Stimulated activated naive B cell treated with anti-CD40 and anti-IgM and Interleukin-4, amounts not matched to agents 10 μg/mL and 1 μg/mL and 100 μg/mL, for 72 hours (primary cell): Measurements from ENCODE around the gene ZCCHC17.

Experiments
- ATAC-seq, 2 donors: fragments of 150-1000 bp; cut with Tn5 transposase; replicated peaks; 2 replicates each; pipeline ENCODE4 v1.10.0; 2021; ENCODE audit warnings: moderate library complexity in 1 of 2
- DNase-seq: peaks from one replicate; pipeline ENCODE4 v3.0.0; 2021
- H3K27ac Mint-ChIP-seq: one replicate; pipeline ENCODE4 v1.8.0; 2022; ENCODE audit warnings: mild to moderate bottlenecking, mixed read lengths
- H3K27me3 Mint-ChIP-seq, 2 donors: one replicate each; pipeline ENCODE4 v1.8.0; 2022; ENCODE audit warnings: mixed read lengths in 2 of 2
- H3K36me3 Mint-ChIP-seq, 2 donors: one replicate each; pipeline ENCODE4 v1.8.0; 2022; ENCODE audit warnings: mixed read lengths in 2 of 2, mild to moderate bottlenecking in 1 of 2
- H3K4me1 Mint-ChIP-seq, 2 donors: one replicate each; pipeline ENCODE4 v1.8.0; 2022; ENCODE audit warnings: mixed read lengths in 2 of 2, mild to moderate bottlenecking in 1 of 2
- H3K4me3 Mint-ChIP-seq, 2 donors: one replicate each; pipeline ENCODE4 v1.8.0; 2022; ENCODE audit warnings: mild to moderate bottlenecking in 2 of 2, mixed read lengths in 2 of 2, moderate library complexity in 1 of 2
- H3K9me3 Mint-ChIP-seq, 2 donors: one replicate each; pipeline ENCODE4 v1.8.0; 2022; ENCODE audit warnings: mixed read lengths in 2 of 2, mild to moderate bottlenecking in 1 of 2

ZCCHC17 gene

DNA sequence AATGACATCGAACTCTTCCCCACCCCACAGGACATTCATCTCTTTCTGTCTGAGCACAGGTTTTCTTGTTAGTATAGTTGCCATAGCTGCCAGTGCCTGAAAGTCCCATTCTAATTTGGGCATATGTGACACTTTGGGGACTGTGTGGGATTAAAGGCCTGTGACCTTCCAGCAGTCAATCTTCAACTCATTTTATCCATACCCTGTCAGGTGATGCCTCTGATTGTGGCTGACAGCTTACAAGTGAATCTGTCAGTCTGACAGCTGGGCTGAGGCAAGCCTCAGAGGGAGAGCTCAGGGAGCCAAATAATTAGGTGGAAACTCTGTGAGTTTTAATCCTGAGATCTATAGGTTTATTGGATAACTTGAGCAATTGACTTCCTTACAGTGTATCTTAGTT, 29.6 kb downstream of the ZCCHC17 start:
- Mint-ChIP-seq H3K4me1 (no peaks in the 10 kb centered on the region), H3K36me3 (peaks cover 16 to 20% of the 10 kb centered on the region in 2 donors), H3K27ac (no peak overlapping the region), H3K27me3 (no peaks in the 10 kb centered on the region), H3K4me3 (no peak overlapping the region), H3K9me3 (no peaks in the 10 kb centered on the region)
- ATAC-seq: peak; percentile 34 to 55
- DNase-seq: no peak

DNA sequence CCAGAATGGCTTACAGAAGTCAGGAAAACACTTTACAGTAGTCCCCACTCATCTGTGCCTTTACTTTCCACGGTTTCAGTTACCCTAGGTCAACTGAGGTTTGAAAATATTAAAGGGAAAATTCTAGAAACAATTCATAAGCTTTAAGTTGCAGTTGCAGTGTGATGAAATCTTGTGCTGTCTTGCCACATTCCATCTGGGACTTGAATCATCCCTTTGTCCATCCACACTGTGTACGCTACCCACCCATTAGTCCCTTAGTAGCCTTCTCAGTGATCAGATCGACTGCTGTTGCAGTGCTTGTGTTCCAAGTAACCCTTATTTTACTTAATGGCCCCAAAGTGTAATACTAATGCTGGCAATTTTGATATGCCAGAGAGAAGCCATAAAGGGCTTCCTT, 30.5 kb downstream of the ZCCHC17 start:
- Mint-ChIP-seq H3K27me3 (no peaks in the 10 kb centered on the region), H3K27ac (no peak overlapping the region), H3K4me1 (no peaks in the 10 kb centered on the region), H3K36me3 (peaks cover 12 to 20% of the 10 kb centered on the region in 2 donors), H3K9me3 (no peaks in the 10 kb centered on the region), H3K4me3 (no peak overlapping the region)
- ATAC-seq (no peak), DNase-seq (no peak)

DNA sequence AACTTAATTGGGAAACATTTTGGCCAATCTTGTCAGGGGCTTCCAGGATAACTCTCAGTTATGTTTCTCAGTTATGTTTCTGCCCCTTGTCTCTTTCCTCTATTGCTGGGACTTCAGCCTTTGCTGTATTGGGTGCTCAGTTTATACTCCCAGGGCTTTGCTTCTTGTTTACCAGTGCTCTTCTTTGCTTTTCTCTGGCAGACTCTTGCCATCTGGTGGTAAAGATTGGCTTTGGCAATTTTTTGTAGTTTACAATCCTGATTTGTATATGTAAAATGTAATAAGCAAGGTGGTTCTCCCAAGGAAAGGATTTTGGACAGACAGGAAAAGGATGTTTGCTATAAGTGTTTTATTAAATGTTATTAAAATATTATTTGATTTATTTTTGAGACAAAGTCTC, 38.2 kb downstream of the ZCCHC17 start:
- no peak overlapping the region for H3K4me3 Mint-ChIP-seq
- peaks cover 0 to 5% of the 10 kb centered on the region in 2 donors for H3K4me1 Mint-ChIP-seq

DNA sequence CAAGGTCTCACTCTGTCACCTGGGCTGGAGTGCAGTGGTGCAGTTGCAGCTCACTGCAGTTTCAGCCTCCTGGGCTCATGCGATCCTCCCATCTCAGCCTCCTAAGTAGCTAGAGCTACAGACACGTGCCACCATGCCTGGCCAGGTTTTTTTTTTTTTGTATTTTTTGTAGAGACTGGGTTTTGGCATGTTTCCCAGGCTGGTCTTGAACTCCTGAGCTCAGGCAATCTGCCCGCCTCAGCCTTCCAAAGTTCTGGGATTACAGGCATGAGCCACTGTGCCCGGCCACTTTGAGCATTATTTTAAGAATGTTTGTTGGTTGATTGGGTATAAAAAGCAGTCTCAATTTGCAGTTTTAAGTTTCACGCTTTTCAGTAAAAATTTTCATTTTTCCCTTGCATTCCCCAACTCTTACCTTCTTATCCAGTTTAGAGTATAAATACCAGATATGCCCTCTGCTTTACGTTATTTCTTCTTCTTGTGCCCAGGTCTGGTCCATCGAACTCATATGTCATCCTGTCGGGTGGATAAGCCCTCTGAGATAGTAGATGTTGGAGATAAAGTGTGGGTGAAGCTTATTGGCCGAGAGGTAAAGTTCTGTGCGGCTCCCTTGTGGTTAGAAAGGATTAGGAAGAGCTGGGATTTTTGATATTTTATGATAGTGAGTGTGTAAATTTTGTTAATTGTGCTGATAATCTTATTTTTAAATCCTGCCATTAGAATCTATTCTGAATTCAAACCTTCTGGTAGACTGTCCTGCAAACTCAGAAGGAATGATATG, 40.0 kb downstream of the ZCCHC17 start:
- H3K36me3 Mint-ChIP-seq: peaks cover 13 to 18% of the 10 kb centered on the region in 2 donors
- DNase-seq (no peak), ATAC-seq (no peak)
- H3K27me3 Mint-ChIP-seq: no peaks in the 10 kb centered on the region
- H3K4me3 Mint-ChIP-seq: no peak overlapping the region
- H3K4me1 Mint-ChIP-seq: peaks cover 0 to 5% of the 10 kb centered on the region in 2 donors
- H3K9me3 Mint-ChIP-seq: no peaks in the 10 kb centered on the region
- no peak overlapping the region for H3K27ac Mint-ChIP-seq

More for the DNA sequence above, 38.2 kb downstream of the ZCCHC17 start:
- peaks cover 15 to 29% of the 10 kb centered on the region in 2 donors for H3K36me3 Mint-ChIP-seq
- ATAC-seq (no peak), DNase-seq (no peak)
- H3K27ac Mint-ChIP-seq: no peak overlapping the region
- H3K9me3 Mint-ChIP-seq: no peaks in the 10 kb centered on the region
- H3K27me3 Mint-ChIP-seq: no peaks in the 10 kb centered on the region

DNA sequence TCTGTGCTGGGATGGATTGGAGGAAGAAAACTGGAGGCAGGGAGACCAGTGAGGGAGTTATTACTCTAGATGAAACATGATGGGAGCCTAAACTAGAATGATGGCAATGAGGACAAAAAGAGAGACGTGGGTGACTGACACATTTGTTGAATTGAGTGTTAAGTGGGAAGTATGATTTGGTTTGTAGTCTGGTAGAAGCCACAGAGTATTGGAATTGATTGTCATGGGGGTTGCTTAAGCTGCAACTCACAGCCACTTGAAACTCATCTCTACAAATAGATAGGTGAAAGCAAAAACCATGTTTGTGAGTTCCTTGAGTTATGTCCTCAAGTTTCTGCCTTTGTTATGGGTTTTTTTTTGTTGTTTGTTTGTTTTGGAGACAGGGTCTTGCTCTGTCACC, 47.7 kb downstream of the ZCCHC17 start:
- Mint-ChIP-seq H3K9me3 (no peaks in the 10 kb centered on the region), H3K27ac (no peak overlapping the region), H3K36me3 (peaks cover 15 to 33% of the 10 kb centered on the region in 2 donors), H3K27me3 (no peaks in the 10 kb centered on the region), H3K4me1 (peaks cover 4 to 10% of the 10 kb centered on the region in 2 donors), H3K4me3 (no peak overlapping the region)
- no peak for DNase-seq
- no peak for ATAC-seq

DNA sequence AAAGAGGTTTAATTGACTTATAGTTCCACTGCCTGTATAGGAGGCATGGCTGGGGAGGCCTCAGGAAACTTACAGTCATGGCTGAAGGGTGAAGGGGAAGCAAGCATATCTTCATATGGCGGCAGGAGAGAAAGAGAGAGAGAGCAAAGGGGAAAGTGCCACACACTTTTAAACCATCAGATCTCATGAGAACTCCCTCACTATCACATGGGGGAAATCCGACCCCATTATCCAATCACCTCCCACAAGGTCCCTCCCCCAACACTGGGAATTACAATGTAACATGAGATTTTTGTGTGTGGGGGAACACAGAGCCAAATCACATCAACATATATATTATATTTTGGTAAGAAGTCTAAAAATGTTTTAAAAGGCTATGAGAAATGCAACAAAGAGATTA, 48.8 kb downstream of the ZCCHC17 start:
- peaks cover 16 to 31% of the 10 kb centered on the region in 2 donors for H3K36me3 Mint-ChIP-seq
- no peak overlapping the region for H3K4me3 Mint-ChIP-seq
- H3K4me1 Mint-ChIP-seq: peaks cover 4 to 10% of the 10 kb centered on the region in 2 donors
- DNase-seq: no peak
- ATAC-seq: no peak
- no peaks in the 10 kb centered on the region for H3K27me3 Mint-ChIP-seq
- H3K27ac Mint-ChIP-seq: no peak overlapping the region
- no peaks in the 10 kb centered on the region for H3K9me3 Mint-ChIP-seq

DNA sequence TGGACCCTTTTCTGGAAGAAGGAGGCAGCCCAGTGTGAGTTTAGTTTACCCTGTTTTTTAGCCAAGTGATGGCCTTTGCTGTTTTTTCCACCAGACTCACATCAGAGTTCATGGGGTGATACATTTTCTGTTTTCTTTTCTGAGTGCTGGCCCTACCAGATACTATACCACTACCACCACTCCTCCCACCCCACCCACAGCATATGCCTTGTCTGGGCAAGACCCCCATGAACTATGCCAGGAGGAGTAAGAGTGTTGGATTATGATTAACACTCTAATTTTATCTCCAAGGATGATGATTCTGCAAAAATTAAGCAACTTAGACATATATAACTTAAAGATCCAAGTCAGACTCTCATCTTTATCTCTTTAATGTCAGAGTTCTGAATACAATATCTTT, 50.0 kb downstream of the ZCCHC17 start:
- Mint-ChIP-seq H3K27me3 (no peaks in the 10 kb centered on the region), H3K4me1 (peaks cover 4 to 10% of the 10 kb centered on the region in 2 donors), H3K36me3 (peaks cover 24 to 41% of the 10 kb centered on the region in 2 donors), H3K27ac (no peak overlapping the region), H3K9me3 (no peaks in the 10 kb centered on the region), H3K4me3 (no peak overlapping the region)
- ATAC-seq (no peak), DNase-seq (no peak)

DNA sequence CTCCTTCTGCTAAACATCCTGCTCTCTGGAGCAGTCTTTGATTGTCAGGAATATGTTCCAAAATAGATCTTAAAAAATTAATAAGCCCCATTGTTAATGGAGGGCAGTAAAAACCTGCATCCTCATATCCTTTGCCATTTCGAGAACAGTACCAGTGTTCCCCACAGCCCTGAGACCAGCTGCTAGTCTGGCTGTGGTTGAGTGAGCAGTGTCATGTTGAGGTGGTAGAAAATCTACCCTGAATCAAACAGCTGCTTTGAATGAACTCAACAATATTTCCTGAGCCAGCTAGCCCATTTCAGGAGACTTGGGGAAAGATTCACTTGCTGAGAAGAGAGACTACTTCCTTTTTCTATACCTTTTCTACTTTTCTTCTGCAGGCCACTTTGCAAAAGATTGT, 51.6 kb downstream of the ZCCHC17 start:
- Mint-ChIP-seq H3K9me3 (no peaks in the 10 kb centered on the region), H3K27ac (peak overlapping the region; percentile 9), H3K36me3 (peaks cover 26 to 46% of the 10 kb centered on the region in 2 donors), H3K4me3 (no peak overlapping the region), H3K27me3 (no peaks in the 10 kb centered on the region), H3K4me1 (peaks cover 4 to 10% of the 10 kb centered on the region in 2 donors)
- DNase-seq: no peak
- ATAC-seq: peak; percentile 64 to 79

DNA sequence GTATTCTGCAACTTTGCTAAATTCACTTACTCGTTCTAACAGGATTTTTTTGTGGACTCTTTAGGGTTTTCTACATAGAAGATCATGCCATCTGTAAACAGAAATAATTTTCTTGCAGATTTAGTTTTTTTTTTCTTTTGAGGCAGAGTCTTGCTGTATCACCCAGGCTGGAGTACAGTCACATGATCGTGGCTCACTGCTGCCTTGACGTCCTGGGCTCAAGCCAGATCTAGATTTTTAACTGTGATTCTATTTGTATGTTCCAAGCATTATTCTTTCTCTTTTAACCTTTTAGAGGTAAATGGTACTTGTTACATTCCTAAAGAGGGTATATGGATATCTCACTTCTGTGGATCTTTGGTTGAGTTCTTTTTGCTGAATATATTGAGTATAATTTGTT, 57.5 kb downstream of the ZCCHC17 start:
- no peak overlapping the region for H3K27ac Mint-ChIP-seq
- H3K36me3 Mint-ChIP-seq: peaks cover 51 to 52% of the 10 kb centered on the region in 2 donors
- no peak overlapping the region for H3K4me3 Mint-ChIP-seq
- H3K4me1 Mint-ChIP-seq: no peaks in the 10 kb centered on the region
- DNase-seq (no peak), ATAC-seq (no peak)
- H3K27me3 Mint-ChIP-seq: no peaks in the 10 kb centered on the region
- no peaks in the 10 kb centered on the region for H3K9me3 Mint-ChIP-seq

DNA sequence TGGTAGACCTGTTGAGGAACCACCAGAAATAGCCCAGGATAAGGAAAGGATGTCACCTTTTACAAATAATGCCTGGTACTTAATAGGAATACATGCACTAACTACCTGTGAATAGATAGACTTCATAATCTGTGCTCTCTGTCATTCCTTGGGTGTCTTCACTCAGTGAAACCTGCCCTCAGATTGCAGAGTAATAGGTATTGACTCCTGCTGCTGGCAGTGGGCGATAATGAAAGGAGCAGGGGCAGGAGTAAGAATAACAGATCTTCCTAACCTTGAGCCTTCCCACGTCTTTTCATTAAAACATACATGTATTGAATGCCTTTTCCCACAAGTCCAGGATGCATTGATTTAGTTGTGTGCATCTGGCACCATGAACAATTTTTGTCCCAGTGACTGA, 59.6 kb downstream of the ZCCHC17 start:
- H3K27me3 Mint-ChIP-seq: no peaks in the 10 kb centered on the region
- H3K36me3 Mint-ChIP-seq: peaks cover 42 to 51% of the 10 kb centered on the region in 2 donors
- no peak for ATAC-seq

DNA sequence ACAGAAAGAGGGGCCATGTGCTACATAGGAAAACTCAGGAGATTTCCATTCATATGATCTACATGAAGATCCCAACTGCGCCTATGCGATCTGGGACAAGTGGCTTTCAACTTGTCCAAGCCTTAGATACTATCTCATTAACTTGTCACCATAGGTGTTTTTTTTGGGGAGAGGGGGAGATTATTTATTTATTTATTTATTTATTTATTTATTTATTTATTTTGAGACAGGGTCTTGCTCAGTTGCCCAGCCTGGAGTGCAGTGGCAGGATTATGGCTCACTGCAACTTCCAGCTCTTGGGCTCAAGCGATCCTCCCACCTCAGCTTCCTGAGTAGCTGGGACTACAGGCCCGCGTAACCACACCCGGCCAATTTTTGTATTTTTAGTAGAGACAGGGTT, 64.8 kb downstream of the ZCCHC17 start:
- peaks cover 0 to 2% of the 10 kb centered on the region in 2 donors for H3K4me1 Mint-ChIP-seq
- H3K9me3 Mint-ChIP-seq: no peaks in the 10 kb centered on the region
- no peak overlapping the region for H3K27ac Mint-ChIP-seq
- DNase-seq (no peak), ATAC-seq (no peak)
- H3K36me3 Mint-ChIP-seq: peaks cover 34 to 56% of the 10 kb centered on the region in 2 donors
- no peak overlapping the region for H3K4me3 Mint-ChIP-seq
- no peaks in the 10 kb centered on the region for H3K27me3 Mint-ChIP-seq

More for the DNA sequence above, 59.6 kb downstream of the ZCCHC17 start:
- no peak for DNase-seq
- no peak overlapping the region for H3K4me3 Mint-ChIP-seq
- no peak overlapping the region for H3K27ac Mint-ChIP-seq
- H3K9me3 Mint-ChIP-seq: no peaks in the 10 kb centered on the region
- no peaks in the 10 kb centered on the region for H3K4me1 Mint-ChIP-seq

DNA sequence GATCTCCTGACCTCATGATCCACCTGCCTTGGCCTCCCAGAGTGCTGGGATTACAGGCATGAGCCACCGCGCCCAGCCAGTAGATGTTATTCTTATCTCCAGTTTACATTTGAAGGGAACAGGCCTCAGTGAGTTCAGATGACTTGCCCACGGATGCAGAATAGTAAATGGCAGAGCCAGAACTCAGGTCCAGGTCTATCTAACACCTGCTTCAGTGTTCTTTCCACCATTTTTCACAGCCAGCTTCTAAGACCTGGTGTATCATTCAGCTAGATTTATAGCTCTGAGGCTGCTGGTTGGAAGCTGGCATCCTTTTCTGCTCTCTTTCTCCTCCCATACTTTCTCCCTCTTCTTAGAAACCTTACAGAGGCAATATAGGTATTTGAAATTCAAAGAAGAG, 65.2 kb downstream of the ZCCHC17 start:
- H3K9me3 Mint-ChIP-seq: no peaks in the 10 kb centered on the region
- no peak overlapping the region for H3K4me3 Mint-ChIP-seq
- peaks cover 0 to 2% of the 10 kb centered on the region in 2 donors for H3K4me1 Mint-ChIP-seq
- peaks cover 35 to 58% of the 10 kb centered on the region in 2 donors for H3K36me3 Mint-ChIP-seq
- DNase-seq (no peak), ATAC-seq (no peak)
- no peaks in the 10 kb centered on the region for H3K27me3 Mint-ChIP-seq
- no peak overlapping the region for H3K27ac Mint-ChIP-seq

DNA sequence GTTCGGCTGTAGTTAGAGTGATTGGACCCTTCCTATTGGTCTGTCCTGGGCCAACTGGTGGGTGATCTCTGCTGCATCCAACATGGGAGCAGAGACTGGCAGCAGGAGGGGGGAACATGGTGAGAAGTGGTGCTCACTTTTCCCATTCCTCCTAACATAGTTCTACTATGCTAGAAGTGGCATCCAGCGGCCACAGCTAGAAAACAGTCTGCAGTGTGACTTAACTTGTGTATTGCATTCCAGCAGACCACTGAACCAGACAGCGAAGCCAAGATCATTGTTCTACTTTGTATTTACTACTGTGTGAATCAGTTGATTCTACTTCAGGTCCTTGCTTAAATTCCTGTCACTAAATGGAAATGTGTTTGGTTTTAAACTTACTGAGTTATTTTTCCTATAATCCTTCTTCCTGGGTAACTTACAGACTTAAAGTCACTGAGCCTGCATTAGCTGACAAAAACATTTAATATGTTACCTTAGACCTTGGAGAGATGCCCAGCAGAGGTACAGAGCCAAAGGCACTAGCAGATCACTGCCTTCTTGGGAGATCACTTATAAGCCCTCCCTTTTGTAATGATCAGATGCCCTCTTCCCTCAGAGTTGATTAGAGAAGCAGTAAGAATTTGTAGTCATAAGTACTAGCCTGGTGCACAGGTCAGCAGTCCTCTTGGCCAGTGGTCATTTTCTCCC, 67.9 kb downstream of the ZCCHC17 start:
- H3K27ac Mint-ChIP-seq: no peak overlapping the region
- no peaks in the 10 kb centered on the region for H3K9me3 Mint-ChIP-seq
- ATAC-seq: no peak
- peaks cover 0 to 2% of the 10 kb centered on the region in 2 donors for H3K4me1 Mint-ChIP-seq
- DNase-seq: no peak
- H3K4me3 Mint-ChIP-seq: no peak overlapping the region
- H3K27me3 Mint-ChIP-seq: no peaks in the 10 kb centered on the region
- H3K36me3 Mint-ChIP-seq: peaks cover 38 to 59% of the 10 kb centered on the region in 2 donors

DNA sequence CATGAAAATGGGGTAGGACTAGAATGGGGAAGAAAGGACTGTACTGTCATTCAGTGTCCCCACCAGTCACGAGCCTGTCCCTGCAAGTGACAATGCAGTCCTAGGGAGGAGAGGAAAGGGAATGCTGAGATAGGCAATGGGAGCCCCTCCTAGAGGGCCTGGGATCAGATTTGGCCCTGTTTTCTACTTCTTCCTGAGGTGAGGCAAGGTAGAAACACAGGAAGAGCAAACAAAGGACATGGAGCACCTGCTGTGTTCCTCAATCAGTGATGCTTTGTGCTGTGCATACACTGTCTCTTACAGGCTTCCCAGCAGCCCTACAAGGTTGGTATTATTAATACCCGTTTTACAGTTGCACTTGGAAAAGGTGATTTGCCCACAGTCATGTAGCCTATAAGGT, 70.0 kb downstream of the ZCCHC17 start:
- Mint-ChIP-seq H3K4me3 (no peak overlapping the region), H3K27ac (no peak overlapping the region), H3K36me3 (peaks cover 35 to 49% of the 10 kb centered on the region in 2 donors), H3K27me3 (no peaks in the 10 kb centered on the region), H3K9me3 (no peaks in the 10 kb centered on the region), H3K4me1 (peaks cover 7% of the 10 kb centered on the region in 2 donors)
- DNase-seq (no peak), ATAC-seq (peak in 1 of 2 donors; percentile 19)

DNA sequence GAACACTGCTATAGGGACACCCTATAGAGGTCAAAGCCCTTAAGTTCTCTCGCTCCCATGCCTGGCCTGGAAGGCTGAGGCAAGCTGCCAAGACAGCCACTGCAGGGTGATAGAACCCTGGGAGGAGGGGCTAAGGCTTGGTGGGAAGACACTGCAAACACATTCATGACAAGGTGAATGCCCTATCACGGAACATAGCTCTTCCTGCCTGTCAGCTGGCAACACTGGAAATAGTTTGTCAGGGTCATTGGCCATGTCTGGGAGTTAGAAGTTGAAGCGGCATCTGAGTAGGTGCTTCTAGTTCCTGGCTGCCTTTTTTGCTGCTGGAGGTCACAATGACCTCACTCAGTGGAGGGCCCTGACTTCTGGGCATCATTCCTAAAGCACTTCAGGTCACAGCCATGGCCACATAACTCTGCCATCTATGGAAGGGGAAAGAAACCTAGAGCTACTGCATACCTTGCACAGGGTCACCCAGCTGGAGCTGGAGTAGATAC, 71.8 kb downstream of the ZCCHC17 start:
- DNase-seq: no peak
- H3K4me1 Mint-ChIP-seq: peaks cover 22 to 25% of the 10 kb centered on the region in 2 donors
- H3K27ac Mint-ChIP-seq: no peak overlapping the region
- H3K9me3 Mint-ChIP-seq: no peaks in the 10 kb centered on the region
- H3K4me3 Mint-ChIP-seq: no peak overlapping the region
- peaks cover 38 to 52% of the 10 kb centered on the region in 2 donors for H3K36me3 Mint-ChIP-seq
- peaks cover 8 to 14% of the 10 kb centered on the region in 2 donors for H3K27me3 Mint-ChIP-seq
- no peak for ATAC-seq
